HFF-Myc (cell line): ENCODE results near the gene TRAM2.

ENCODE experiments used
- DNase-seq: peaks from one replicate; pipeline ENCODE4 v3.0.0-alpha.2; 2011; ENCODE audit warnings: low read depth; ENCODE audit errors: extremely low read depth
- H3K4me3 ChIP-seq: replicated peaks from 2 replicates; pipeline ENCODE4 v1.5.1; 2011; ENCODE audit warnings: low read depth, mild to moderate bottlenecking, control low read depth, low read length
- TF ChIP-seq, protein P1 (sequence below): IDR thresholded peaks from 2 replicates; pipeline ENCODE4 v1.5.1; 2012; ENCODE audit warnings: mild to moderate bottlenecking, low read depth, low read length, control low read depth; ENCODE audit errors: missing control alignments

Gene TRAM2

DNA sequence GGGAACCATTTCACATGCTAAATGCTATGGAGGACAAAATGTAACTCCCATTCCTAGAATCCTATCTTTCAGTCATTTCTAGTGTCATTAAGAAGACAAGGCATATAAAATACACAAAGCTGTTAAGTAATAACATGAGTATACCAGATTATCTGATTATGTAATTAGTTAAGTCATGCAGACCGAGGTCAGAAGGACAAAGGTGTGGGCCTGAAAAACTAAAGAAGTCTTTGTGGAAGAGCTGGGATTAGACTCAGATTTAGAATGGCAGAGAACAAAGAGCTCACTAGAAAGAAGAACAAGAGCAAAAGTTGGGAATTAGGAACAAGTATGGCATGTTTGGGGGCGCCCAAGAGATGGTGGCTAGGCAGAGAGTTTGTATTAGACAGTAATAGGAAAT, 119.8 kb downstream of the TRAM2 start:
- no peak for DNase-seq
- no peak overlapping the region for H3K4me3 ChIP-seq
- TF ChIP-seq, protein P1, sequence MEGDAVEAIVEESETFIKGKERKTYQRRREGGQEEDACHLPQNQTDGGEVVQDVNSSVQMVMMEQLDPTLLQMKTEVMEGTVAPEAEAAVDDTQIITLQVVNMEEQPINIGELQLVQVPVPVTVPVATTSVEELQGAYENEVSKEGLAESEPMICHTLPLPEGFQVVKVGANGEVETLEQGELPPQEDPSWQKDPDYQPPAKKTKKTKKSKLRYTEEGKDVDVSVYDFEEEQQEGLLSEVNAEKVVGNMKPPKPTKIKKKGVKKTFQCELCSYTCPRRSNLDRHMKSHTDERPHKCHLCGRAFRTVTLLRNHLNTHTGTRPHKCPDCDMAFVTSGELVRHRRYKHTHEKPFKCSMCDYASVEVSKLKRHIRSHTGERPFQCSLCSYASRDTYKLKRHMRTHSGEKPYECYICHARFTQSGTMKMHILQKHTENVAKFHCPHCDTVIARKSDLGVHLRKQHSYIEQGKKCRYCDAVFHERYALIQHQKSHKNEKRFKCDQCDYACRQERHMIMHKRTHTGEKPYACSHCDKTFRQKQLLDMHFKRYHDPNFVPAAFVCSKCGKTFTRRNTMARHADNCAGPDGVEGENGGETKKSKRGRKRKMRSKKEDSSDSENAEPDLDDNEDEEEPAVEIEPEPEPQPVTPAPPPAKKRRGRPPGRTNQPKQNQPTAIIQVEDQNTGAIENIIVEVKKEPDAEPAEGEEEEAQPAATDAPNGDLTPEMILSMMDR = no peak

DNA sequence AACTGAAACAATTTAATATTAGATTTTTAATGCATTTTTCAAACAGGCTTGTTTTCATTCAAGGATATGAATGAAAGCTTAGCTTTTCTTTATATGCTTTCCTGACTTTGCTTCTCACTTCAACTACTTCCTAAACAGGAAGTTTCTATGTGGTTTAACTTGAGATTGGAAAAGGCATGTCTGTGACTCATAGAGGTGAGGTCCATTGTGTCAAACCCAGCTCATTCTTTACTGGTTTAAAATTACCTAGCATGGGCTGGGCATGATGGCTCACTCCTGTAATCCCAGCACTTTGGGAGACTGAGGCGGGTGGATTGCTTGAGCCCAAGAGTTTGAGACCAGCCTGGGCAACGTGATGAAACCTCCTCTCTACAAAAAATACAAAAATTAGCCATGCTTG, 122.3 kb downstream of the TRAM2 start:
- H3K4me3 ChIP-seq = no peak overlapping the region
- TF ChIP-seq, protein P1 = no peak
- peak; percentile 4 for DNase-seq
